Fibroblast of skin of right quadriceps (primary cell): Measurements from ENCODE around the gene KRT17.
"Not testable (repeated sequence)": the region's sequence is repeated elsewhere in the genome, so short reads cannot be mapped to it uniquely, and the experiment has no call there.

ENCODE experiments used
- DNase-seq: peaks from one replicate; pipeline ENCODE4 v3.0.0-alpha.2; 2013

The KRT17 gene

GRCh38 chr17:41653892-41654677, 29.7 kb upstream of the KRT17 start:
- DNase-seq, result no peak

DNA sequence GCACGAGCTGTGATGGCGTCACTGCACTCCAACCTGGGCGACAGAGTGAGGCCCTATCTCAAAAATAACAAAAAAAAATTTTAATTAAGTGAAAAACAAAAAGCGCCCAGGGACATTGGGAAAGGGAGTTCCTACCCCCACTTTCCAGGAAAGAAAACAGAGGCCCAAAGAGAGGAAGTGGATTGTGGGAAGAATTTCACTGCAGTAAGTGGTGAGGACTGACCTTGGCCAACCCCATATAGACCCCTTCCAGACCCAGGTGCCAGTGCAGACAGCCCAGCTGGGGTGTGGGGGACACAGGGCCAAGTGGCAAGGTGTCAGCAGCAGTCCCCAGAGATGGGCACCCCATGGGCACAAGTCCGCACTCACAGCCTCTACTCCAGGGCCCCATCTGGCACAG, 29.0 kb upstream of the KRT17 start:
- no peak for DNase-seq

GRCh38 chr17:41652461-41652970, 28.1 kb upstream of the KRT17 start:
- no peak for DNase-seq

DNA sequence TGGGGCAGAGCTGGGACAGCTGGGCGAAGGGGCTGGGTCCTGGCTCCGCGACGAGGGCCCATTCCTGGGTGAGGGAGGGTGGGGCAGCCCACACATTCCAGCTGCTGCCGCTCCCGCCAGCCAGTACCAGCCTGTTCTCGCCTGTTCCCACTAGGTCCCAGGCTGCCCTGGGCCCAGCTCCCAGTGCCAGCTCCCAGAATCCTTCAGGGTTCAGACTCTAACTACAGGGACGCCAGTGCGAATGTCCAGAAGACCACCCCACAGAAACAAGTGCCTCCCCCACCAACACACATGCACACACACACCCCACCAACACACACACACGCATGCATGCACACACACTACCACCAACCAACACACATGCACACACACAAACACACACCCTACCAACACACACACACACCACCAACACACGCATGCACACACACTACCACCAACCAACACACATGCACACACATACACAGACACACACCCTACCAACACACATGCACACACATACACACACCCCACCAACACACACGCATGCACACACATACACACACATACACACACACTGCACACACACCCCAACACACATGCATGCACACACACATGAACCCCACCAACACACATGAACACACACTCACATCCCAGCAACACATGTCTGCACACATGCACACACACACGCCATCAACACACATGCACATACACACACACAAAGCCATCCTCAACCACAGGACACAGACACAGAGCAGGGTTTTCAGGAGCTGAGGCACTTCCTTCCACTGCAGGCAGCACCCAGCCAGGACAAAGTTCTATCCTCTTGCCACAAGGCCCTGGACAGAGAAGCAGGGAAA, 27.5 kb upstream of the KRT17 start:
- DNase-seq, result no peak

DNA sequence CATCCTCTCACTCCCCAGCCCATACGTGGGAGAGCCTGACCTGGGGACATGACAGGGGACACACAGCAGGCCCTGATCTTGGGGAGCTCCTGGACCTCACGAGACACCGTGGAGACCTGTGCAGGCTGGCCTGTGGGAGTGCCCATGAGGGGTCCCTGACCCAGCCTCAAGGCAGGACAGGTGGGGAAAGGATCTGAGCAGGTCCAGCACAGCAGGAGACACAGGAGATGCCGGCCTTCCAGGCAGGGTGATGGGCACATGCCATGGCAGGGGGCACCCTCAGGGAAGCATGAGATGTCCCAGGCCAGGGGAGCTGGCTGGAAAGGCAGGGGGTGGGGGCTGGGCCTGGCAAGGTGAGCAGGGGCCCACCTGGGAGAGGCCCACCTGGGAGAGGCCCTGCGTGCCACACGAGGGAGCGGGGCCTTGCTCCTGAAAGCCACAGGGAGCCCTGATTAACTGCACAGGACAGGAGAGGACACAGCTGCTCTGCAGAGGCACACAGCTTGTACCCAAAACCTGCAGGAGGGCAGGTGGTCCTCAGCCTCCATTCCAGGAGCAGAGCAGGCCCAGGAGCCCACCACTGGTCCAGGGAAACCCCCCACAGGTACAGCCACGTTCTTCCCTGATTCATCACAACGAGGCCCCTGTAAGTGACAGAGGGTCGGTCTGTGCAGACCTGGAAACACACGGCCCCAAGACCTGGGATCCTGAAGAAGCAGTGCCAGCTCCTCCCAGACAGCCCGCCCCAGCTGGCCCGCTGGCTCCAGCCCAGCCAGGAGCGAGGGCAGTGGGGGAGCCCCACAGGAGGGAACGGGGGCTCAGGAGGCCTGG, 26.6 kb upstream of the KRT17 start:
- DNase-seq, result no peak

DNA sequence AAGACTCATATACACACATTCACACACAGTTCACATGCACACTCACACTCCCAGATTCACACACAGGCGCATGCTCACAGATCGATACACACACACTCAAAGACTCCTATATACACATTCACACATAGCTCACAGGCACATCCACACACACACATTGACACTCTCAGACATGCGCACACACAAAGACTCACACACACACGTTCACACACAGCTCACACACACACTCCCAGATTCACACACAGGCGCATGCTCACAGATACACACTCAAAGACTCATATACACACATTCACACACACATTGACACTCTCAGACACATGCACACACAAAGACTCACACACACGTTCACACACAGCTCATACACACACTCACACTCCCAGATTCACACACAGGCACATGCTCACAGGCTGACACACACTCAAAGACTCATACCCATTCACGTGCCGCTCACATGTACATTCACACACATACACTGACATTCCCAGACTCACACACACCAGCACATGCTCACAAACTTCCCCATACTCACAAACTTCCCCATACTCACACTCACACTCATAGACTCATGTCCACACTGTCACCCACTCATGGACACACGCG, 25.6 kb upstream of the KRT17 start:
- DNase-seq, result no peak

- DNase-seq, result peak; percentile 81
These were observed 24.2 kb upstream of the KRT17 start for GRCh38 chr17:41648411-41649195.

DNA sequence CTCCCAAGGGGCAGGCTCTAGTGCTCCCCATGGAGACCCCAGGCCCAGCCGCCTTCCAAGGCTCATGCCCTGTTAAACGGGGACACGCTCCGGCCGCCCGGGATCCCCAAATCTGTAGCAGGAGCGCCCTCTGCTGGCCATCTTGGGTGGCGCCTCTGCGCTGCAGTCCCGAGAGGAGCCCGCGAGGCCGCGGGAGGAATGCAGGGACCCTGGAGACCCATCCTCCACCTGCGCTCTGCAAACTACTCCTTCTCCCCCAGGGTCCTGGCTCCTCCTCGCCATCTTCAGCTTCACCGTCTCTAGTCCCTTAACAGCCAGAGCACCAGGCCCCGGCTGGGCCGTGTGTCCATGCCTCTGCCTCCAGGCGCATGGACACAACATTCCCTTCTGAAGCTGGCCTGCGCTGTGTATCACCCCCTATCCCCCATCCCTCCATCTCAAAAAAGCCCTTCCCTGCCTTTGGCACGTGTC, 23.6 kb upstream of the KRT17 start:
- DNase-seq, result peak; percentile 74

DNA sequence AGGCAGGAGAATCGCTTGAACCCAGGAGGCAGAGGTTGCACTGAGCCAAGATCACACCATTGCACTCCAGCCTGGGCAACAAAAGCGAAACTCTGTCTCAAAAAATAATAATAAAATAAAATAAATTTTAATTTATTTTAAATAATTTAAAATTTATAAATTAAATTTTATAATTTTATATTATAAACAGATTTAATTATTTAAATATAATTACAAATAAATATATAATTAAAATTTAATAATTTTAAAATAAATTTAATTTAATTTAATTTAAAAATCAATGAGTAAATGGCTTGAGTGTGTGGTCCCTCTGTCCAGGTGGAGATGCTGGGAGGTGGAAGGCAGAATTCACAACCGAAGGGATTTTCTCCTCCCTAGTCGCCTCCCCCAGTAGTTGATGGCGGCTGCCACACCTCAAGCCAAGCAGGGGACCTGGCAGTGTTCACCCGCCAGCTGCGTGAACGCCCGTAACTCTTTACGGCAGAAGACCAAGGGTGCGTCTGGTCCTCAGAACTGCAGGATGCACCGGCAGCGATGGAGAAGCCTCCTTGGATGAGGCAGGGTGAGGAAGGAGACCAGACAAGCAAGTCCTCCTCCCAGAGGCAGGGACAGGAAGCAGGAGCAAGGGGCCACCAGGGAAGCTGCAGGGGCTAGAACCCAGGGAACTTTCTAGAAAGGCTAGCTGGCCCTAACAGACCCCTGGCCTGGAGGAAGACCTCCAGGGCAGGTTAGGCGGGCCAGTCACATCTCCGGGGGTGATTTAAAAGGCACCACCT, 22.9 kb upstream of the KRT17 start:
- no peak for DNase-seq

- no peak for DNase-seq
These were observed 18.1 kb upstream of the KRT17 start for GRCh38 chr17:41642252-41643156.

DNA sequence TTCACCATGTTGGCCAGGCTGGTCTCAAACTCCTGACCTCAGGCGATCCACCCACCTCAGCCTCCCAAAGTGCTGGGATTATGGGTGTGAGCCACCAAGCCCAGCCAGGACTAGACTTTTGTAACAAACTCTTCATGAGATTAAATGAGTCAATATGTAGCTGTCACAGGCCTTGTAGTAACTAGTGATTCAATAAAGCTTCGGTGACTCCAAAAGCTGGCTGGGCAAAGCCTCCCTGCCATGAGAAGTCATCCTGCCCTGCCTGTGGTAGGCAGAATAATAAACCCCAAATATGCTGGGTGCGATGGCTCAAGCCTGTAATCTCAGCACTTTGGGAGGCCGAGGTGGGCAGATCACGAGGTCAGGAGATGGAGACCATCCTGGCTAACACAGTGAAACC, 16.2 kb upstream of the KRT17 start:
- DNase-seq, result not testable (repeated sequence)

DNA sequence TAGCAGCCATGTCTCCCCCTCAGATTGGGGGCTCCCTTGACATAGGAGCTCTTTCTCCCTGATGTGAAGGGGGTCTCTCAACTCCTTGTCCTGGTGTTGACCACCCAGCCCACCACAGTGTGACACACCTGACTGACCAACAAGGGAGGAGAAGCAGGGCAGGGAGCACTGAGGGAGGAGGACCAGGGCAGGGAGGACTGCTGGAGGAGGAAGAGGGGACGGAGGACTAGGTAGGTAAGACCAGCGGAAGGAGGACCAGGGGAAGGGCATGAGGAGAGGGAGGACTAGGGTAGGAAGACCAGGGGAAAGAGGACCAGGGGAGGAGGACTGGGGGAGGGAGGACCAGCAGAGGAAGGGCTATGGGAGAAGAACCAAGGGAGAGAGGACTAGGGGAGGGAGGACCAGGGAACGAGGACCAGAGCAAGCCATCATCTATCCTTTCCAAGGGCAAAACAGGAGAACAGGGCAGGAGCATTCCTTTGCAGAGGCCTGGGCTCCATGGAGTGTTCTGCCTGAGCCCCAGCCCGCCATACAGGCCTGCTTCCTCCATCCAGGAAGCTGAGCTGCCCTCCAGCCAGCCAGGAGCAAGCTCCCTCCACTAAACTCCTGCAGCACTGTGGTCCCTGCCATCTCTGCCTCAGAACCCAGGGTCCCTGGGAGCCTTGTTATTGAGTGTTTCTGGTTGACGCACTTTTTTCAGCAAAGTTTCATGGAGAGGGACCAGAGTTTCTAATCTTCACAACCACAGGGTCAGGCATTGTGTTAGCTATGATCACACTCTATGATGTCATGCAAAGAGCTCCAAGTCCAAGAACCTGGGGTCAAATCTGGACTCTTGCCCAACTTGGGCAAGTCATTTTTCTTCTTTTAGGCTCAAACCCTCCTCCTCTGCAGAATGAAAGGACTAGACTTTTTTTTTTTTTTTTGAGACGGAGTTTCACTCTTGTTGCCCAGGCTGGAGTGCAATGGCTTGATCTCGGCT, 15.4 kb upstream of the KRT17 start:
- no peak for DNase-seq

DNA sequence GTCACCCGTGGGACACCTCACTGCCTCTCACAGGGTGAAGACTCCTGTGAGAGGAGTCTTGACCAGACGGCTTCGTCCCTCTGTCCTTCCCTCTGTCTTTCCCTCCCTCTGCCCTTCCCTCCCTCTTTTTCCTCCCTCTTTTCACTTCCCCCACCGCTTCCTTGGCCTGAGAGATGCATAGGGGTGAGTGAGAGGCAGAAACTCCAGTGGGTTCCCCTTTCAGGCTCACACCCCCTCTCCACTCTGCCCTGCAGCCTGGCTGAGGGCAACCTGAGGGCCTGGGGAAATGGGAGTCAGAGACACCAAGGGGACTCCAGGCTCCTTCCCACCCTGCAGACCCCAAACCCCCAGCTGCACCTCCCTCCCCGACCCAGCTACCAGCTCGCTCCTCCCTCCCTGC, 14.6 kb upstream of the KRT17 start:
- DNase-seq, result no peak

DNA sequence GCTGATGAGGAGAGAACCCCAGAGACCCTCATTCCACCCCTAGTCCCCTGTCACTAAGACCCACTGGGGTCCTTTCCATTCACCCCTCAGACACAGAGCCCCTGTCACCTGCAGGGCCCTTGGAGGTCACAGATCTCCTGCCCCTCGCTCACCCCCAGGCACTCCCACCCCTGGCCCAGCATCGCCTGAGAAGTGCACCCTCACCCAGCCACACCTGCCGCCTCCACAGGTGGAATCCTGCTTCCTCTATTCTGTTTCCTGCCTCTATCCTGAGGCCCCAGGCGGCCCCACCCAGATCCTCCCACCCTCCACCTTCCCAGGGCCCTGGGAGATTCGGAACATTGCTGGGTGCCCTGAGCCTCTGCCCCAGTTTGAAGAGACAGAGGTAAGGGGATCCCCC, 13.8 kb upstream of the KRT17 start:
- DNase-seq, result no peak

DNA sequence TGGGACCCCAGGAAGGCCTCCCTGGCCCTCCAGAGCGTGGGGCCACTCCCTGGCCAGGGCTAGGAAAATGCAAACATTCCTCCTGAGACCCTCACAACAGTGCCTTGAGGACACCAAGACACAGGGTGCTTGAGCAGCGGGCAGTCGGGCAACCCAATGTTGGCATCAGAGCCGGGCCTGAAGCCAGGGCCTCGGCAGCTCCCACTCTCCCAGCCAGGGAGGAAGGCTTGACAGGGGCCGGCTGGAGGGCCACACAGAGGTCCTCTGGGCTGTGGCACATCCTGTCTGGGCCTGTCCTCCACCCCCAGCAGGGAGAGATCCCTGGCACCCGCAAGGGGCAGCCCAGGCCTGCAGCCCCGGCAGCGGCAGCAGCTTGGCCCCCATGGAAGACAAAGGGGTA, 12.3 kb upstream of the KRT17 start:
- DNase-seq, result no peak

DNA sequence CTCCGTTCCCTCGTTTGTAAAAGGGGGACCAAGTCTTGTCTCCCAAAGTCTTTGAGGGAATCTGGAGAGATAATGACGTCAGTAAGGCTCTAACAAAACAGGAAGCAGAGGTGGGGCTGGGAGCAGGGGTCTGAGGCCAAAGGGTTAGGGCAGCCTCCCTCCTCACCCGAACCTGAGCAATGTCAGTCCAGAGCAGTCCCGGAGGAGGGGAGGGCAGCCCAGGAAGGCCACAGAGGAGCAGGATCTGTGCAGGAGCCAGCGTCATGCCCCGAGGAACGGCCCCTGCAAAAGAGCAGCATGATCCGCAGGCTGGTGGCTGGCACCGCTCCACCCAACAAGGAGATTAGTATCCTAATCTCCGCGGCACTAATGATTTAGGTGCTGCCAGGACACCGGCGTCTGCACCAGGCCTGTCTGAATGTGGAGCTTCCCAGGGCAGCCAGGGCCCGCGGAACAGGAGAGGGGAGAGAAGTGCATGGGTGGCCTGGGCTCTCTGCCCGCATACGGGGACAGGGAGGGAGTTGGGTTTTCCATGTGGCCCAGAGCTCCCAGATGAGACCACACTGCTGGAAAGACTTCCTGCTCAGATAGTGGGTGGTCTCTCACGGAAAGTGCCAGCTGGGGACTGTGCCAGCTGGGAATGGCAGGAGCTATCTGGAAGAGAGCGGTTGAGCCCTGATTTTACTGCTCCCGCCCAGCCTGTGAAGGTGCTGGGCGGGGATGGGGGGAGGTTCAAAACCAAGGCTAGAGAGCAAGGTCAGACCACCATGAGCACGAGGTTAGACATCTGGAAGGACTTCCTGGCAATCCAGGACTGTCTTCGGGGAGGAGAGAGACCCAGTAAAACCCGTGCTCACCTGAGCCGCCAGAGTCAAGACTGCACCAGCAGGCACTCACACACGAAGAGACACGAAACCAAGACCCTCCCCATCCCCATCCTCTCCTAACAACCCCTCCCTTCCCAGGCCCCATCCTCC, 11.0 kb upstream of the KRT17 start:
- DNase-seq, result peak; percentile 38

GRCh38 chr17:41634639-41635038, 10.3 kb upstream of the KRT17 start:
- DNase-seq, result no peak
